OCI-LY1 (cell line): Measurements from ENCODE around the gene AMZ1.

Experiments
- H2AFZ ChIP-seq: fragments of 200-600 bp; sonication (generic), shearing (Covaris generic); 2 replicates; pipeline ENCODE4 v1.6.0; 2014; ENCODE audit warnings: antibody characterized with exemption, mild to moderate bottlenecking, low read length
- H3F3A ChIP-seq: fragments of 200-600 bp; sonication (generic), shearing (Covaris generic); 2 replicates; pipeline ENCODE4 v1.6.0; 2014; ENCODE audit warnings: mild to moderate bottlenecking, antibody characterized with exemption, low read length, moderate library complexity; ENCODE audit not compliant: insufficient read depth
- H3K27ac ChIP-seq: fragments of 200-600 bp; sonication (generic); 2 replicates; pipeline ENCODE4 v1.5.1; 2014; ENCODE audit warnings: low read length, mixed run types, mild to moderate bottlenecking, low read depth; ENCODE audit not compliant: poor library complexity, severe bottlenecking
- H3K27me3 ChIP-seq: fragments of 200-600 bp; sonication (generic); 2 replicates; pipeline ENCODE4 v1.6.0; 2014; ENCODE audit warnings: antibody characterized with exemption, mild to moderate bottlenecking, low read length, moderate library complexity; ENCODE audit not compliant: insufficient read depth
- H3K36me3 ChIP-seq: fragments of 200-600 bp; sonication (generic); 2 replicates; pipeline ENCODE4 v1.6.1; 2014; ENCODE audit warnings: mild to moderate bottlenecking, antibody characterized with exemption, low read length, moderate library complexity, mixed read lengths; ENCODE audit not compliant: insufficient read depth
- H3K4me1 ChIP-seq: fragments of 200-600 bp; sonication (generic); 2 replicates; pipeline ENCODE4 v1.5.1; 2014; ENCODE audit warnings: mild to moderate bottlenecking, low read length, moderate library complexity; ENCODE audit not compliant: insufficient read depth, severe bottlenecking
- H3K4me2 ChIP-seq: fragments of 200-600 bp; sonication (generic), shearing (Covaris generic); 2 replicates; pipeline ENCODE4 v1.6.1; 2014; ENCODE audit warnings: low read length
- H3K4me3 ChIP-seq: fragments of 200-600 bp; sonication (generic); 2 replicates; pipeline ENCODE4 v1.5.1; 2014; ENCODE audit warnings: low read length, low read depth, mild to moderate bottlenecking, mixed read lengths; ENCODE audit not compliant: poor library complexity, severe bottlenecking
- H3K79me2 ChIP-seq: fragments of 200-600 bp; shearing (Covaris generic); 2 replicates; pipeline ENCODE4 v1.6.1; 2016; ENCODE audit warnings: mixed run types, low read length, mixed read lengths; ENCODE audit not compliant: insufficient read depth
- H3K9ac ChIP-seq: fragments of 200-600 bp; sonication (generic), shearing (Covaris generic); 2 replicates; pipeline ENCODE4 v1.6.1; 2014; ENCODE audit warnings: mild to moderate bottlenecking, low read length, mixed read lengths
- H3K9me2 ChIP-seq: fragments of 200-600 bp; sonication (generic), shearing (Covaris generic); 2 replicates; pipeline ENCODE4 v1.6.1; 2014; ENCODE audit warnings: low read depth, mild to moderate bottlenecking, low read length, mixed read lengths
- H3K9me3 ChIP-seq: fragments of 200-600 bp; shearing (Covaris generic); 2 replicates; pipeline ENCODE4 v1.6.1; 2014; ENCODE audit warnings: low read length, mixed read lengths
- H4K20me1 ChIP-seq: fragments of 200-600 bp; sonication (generic), shearing (Covaris generic); 2 replicates; pipeline ENCODE4 v1.6.0; 2016; ENCODE audit warnings: mild to moderate bottlenecking, low read length; ENCODE audit not compliant: insufficient read depth
- CTCF ChIP-seq: fragments of 200-600 bp; sonication (generic), shearing (Covaris generic); IDR thresholded peaks from 2 replicates; pipeline ENCODE4 v1.5.1; 2017; ENCODE audit warnings: mild to moderate bottlenecking, antibody characterized with exemption, low read length, moderate library complexity, mixed read lengths
- EZH2 ChIP-seq: fragments of 200-600 bp; sonication (generic), shearing (Covaris generic); IDR thresholded peaks from 2 replicates; pipeline ENCODE4 v1.8.0; 2017; ENCODE audit warnings: borderline replicate concordance, mixed run types, mild to moderate bottlenecking, antibody characterized with exemption, low read length, moderate library complexity, mixed read lengths

Gene AMZ1

GRCh38 chr7:2734084-2734686 lies 46.2 kb downstream of the AMZ1 start:
- Histone ChIP-seq H4K20me1 (no peaks in the 10 kb centered on the region), H3K4me1 (no peaks in the 10 kb centered on the region), H3K9me2 (no peaks in the 10 kb centered on the region), H3K4me3 (no peak overlapping the region), H3F3A (no peaks in the 10 kb centered on the region), H3K79me2 (no peaks in the 10 kb centered on the region), H3K27me3 (no peaks in the 10 kb centered on the region), H2AFZ (no peak overlapping the region), H3K36me3 (no peaks in the 10 kb centered on the region), H3K4me2 (no peak overlapping the region), H3K9me3 (no peaks in the 10 kb centered on the region), H3K27ac (no peak overlapping the region), H3K9ac (no peak overlapping the region)
- TF ChIP-seq CTCF: no peak
- no peak for TF ChIP-seq EZH2

- Histone ChIP-seq H3K4me2 (no peak overlapping the region), H3K79me2 (no peaks in the 10 kb centered on the region), H3K9ac (no peak overlapping the region), H3K27ac (no peak overlapping the region), H2AFZ (no peak overlapping the region), H3K36me3 (no peaks in the 10 kb centered on the region), H3F3A (no peaks in the 10 kb centered on the region), H4K20me1 (no peaks in the 10 kb centered on the region), H3K9me3 (no peaks in the 10 kb centered on the region), H3K27me3 (no peaks in the 10 kb centered on the region), H3K4me3 (no peak overlapping the region), H3K9me2 (no peaks in the 10 kb centered on the region), H3K4me1 (no peaks in the 10 kb centered on the region)
- TF ChIP-seq CTCF (no peak), EZH2 (no peak)
Measured at GRCh38 chr7:2734751-2735571, 47.0 kb downstream of the AMZ1 start.

GRCh38 chr7:2735744-2736143 lies 47.7 kb downstream of the AMZ1 start:
- Histone ChIP-seq H3K79me2 (no peaks in the 10 kb centered on the region), H3K9me3 (no peaks in the 10 kb centered on the region), H3K27me3 (no peaks in the 10 kb centered on the region; the same call in 1 of the 2 replicates), H3K27ac (no peak overlapping the region), H3K36me3 (no peaks in the 10 kb centered on the region), H4K20me1 (no peaks in the 10 kb centered on the region), H3K4me2 (no peak overlapping the region), H3K9ac (no peak overlapping the region), H3K4me1 (no peaks in the 10 kb centered on the region), H3K9me2 (no peaks in the 10 kb centered on the region), H3K4me3 (no peak overlapping the region), H3F3A (no peaks in the 10 kb centered on the region), H2AFZ (no peak overlapping the region)
- no peak for TF ChIP-seq CTCF
- no peak for TF ChIP-seq EZH2
